MCF 10A (cell line): Measurements from ENCODE around the gene CPNE5. TPM values are rescaled to one million over a fixed set of nuclear protein-coding genes. Genes with fewer than 3 reads are reported as not detected.

Experiments
- BruUV-seq: library from RNA; stranded (reverse); fragments of 400-500 nt; replicated peaks from 2 replicates; lab custom pipeline; 2021; lab: Mats Ljungman, UMichigan
- CTCF ChIA-PET: fragments of 300-600 bp; sonication (Branson Sonifier 250); formaldehyde crosslinking; extraction: SDS; loops from one replicate; lab custom pipeline; 2021; ENCODE audit warnings: antibody characterized with exemption, inconsistent platforms; lab: Yijun Ruan, JAX
- POLR2A ChIA-PET: fragments of 300-600, 350-650 bp; sonication (Branson Sonifier 250); formaldehyde crosslinking; extraction: SDS; loops from one replicate; lab custom pipeline; 2020; ENCODE audit warnings: antibody characterized with exemption, inconsistent platforms; lab: Yijun Ruan, JAX
- DNase-seq: peaks from one replicate; pipeline ENCODE4 v3.0.0-alpha.2; 2018; ENCODE audit not compliant: unreplicated experiment
- H3K27ac Mint-ChIP-seq: one replicate; pipeline ENCODE4 v1.8.0; 2022; ENCODE audit warnings: mild to moderate bottlenecking, low read depth, mixed read lengths; ENCODE audit not compliant: unreplicated experiment
- H3K27me3 Mint-ChIP-seq: one replicate; pipeline ENCODE4 v1.8.0; 2022; ENCODE audit warnings: mixed read lengths; ENCODE audit not compliant: insufficient read depth, unreplicated experiment
- H3K36me3 Mint-ChIP-seq: one replicate; pipeline ENCODE4 v1.8.0; 2022; ENCODE audit warnings: mild to moderate bottlenecking, moderate library complexity, mixed read lengths; ENCODE audit not compliant: insufficient read depth, unreplicated experiment
- H3K4me1 Mint-ChIP-seq: one replicate; pipeline ENCODE4 v1.8.0; 2022; ENCODE audit warnings: mixed read lengths; ENCODE audit not compliant: insufficient read depth, unreplicated experiment
- H3K4me3 Mint-ChIP-seq: one replicate; pipeline ENCODE4 v1.8.0; 2022; ENCODE audit warnings: mild to moderate bottlenecking, moderate library complexity, mixed read lengths; ENCODE audit not compliant: unreplicated experiment
- H3K9me3 Mint-ChIP-seq: one replicate; pipeline ENCODE4 v1.8.0; 2022; ENCODE audit warnings: mixed read lengths; ENCODE audit not compliant: unreplicated experiment
- intact Hi-C: fragments of 100-400 bp; cut with micrococcal nuclease; formaldehyde crosslinking; loops from 2 replicates; pipeline ENCODE4 v1.14.1; 2022
- total RNA-seq: library from RNA; stranded (reverse); gene quantifications from 2 replicates; pipeline ENCODE4 v1.2.3, GENCODE V29; 2022
- TF ChIP-seq, protein P1 (sequence below): fragments of 200-600 bp; IDR thresholded peaks from one replicate; pipeline ENCODE4 v1.8.0; 2022; ENCODE audit warnings: antibody characterized with exemption, mild to moderate bottlenecking; ENCODE audit not compliant: unreplicated experiment

Gene CPNE5
- total RNA-seq, 1 experiment from 2014 or later = not detected

DNA sequence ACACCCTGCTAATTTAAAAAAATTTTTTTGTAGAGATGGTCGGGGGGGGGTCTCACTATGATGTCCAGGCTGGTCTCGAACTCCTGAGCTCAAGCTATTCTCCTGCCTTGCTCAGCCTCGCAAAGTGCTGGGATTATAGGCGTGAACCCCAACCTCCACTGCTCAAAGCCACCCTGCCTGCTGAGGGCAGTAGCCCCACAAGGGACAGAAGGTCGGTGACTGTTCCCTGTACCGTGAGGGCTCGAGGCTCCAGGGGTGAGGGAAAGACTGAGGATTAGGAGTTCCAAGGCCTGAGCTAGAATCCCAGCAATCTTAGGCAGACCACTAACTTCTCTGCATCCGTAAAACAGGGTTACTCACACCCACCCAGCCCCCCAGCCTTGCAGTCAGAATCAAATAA, 51.1 kb downstream of the CPNE5 start:
- intact Hi-C loops = no loop called here
- POLR2A ChIA-PET = no interaction called here
- BruUV-seq = no TSS peak
- CTCF ChIA-PET = interaction anchor here (0.6 kb wide), 2 partner anchors 21 to 39 kb away, joined by 3 read pairs; no protein-coding TSS in a partner anchor
- TF ChIP-seq, protein P1, sequence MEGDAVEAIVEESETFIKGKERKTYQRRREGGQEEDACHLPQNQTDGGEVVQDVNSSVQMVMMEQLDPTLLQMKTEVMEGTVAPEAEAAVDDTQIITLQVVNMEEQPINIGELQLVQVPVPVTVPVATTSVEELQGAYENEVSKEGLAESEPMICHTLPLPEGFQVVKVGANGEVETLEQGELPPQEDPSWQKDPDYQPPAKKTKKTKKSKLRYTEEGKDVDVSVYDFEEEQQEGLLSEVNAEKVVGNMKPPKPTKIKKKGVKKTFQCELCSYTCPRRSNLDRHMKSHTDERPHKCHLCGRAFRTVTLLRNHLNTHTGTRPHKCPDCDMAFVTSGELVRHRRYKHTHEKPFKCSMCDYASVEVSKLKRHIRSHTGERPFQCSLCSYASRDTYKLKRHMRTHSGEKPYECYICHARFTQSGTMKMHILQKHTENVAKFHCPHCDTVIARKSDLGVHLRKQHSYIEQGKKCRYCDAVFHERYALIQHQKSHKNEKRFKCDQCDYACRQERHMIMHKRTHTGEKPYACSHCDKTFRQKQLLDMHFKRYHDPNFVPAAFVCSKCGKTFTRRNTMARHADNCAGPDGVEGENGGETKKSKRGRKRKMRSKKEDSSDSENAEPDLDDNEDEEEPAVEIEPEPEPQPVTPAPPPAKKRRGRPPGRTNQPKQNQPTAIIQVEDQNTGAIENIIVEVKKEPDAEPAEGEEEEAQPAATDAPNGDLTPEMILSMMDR = no peak
- H3K27ac Mint-ChIP-seq = no peak overlapping the region
- H3K36me3 Mint-ChIP-seq = no peaks in the 10 kb centered on the region
- no peak overlapping the region for H3K4me3 Mint-ChIP-seq
- H3K27me3 Mint-ChIP-seq = peaks cover 43% of the 10 kb centered on the region
- H3K4me1 Mint-ChIP-seq = no peaks in the 10 kb centered on the region
- H3K9me3 Mint-ChIP-seq = no peaks in the 10 kb centered on the region
- DNase-seq = no peak

DNA sequence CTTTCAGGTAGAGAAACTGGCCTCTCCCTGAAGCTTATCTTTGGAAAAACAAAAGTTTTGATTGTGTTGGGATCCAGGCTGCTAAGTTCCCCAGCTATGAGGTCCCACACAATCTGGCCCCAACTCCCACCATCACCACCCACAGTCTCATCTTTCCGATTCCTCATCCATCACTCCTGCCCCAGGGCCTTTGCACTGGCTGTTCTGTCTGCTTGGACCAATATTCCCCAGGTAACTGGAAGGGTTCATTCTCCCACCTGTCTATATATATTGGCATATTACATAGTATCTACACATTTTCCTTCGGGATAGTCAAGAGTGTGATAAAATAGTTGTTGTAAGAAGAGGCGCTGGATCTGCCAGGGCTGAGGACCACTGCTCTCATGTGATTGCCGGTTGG, 52.0 kb downstream of the CPNE5 start:
- CTCF ChIA-PET = interaction anchor here (0.7 kb wide), 1 partner anchor 491 kb away, joined by 4 read pairs; no protein-coding TSS in a partner anchor
- peaks cover 43% of the 10 kb centered on the region for H3K27me3 Mint-ChIP-seq
- no peak overlapping the region for H3K4me3 Mint-ChIP-seq
- POLR2A ChIA-PET = no interaction called here
- H3K9me3 Mint-ChIP-seq = no peaks in the 10 kb centered on the region
- H3K36me3 Mint-ChIP-seq = no peaks in the 10 kb centered on the region
- no TSS peak for BruUV-seq
- intact Hi-C loops = no loop called here
- no peaks in the 10 kb centered on the region for H3K4me1 Mint-ChIP-seq
- TF ChIP-seq, protein P1 = no peak
- no peak for DNase-seq
- no peak overlapping the region for H3K27ac Mint-ChIP-seq

DNA sequence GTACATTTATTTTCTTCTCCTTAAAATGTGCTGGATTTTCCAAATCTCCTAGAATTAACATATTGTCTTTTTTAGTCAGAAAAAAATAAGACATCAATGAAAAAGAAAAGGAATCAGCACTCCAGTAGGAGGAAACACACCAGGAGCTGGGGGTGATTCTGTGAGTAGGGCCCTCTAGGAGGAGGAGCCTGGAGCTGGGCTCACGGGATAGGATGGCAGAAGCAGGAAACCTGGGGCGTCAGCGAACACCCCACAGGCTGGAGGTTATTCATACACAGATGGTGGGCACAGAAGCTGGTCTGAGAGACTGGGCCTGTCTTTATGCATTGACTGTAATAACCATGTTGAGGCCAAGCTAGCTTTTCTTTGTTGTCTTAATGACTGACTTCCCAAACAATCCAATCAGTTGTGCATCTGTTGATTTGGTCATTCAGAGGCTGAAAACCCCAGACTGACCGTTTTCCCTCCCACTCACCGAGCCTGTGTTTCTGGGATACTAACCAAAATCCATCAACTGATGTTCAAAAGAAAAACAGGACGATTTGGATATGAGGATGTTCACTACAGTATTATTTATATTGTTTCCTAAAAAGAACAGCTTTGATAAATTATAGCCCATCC, 53.1 kb downstream of the CPNE5 start:
- intact Hi-C loops = no loop called here
- Mint-ChIP-seq H3K27me3 (peaks cover 35% of the 10 kb centered on the region), H3K4me3 (no peak overlapping the region), H3K27ac (no peak overlapping the region), H3K4me1 (no peaks in the 10 kb centered on the region), H3K36me3 (no peaks in the 10 kb centered on the region), H3K9me3 (no peaks in the 10 kb centered on the region)
- TF ChIP-seq, protein P1 = no peak
- POLR2A ChIA-PET = interaction anchor here (0.6 to 0.9 kb wide), 3 partner anchors 14 to 436 kb away, joined by 3 read pairs; no protein-coding TSS in a partner anchor
- DNase-seq = no peak
- no TSS peak for BruUV-seq
- CTCF ChIA-PET = interaction anchor here (1.4 kb wide), 1 partner anchor 65 kb away, joined by 4 read pairs; no protein-coding TSS in a partner anchor

DNA sequence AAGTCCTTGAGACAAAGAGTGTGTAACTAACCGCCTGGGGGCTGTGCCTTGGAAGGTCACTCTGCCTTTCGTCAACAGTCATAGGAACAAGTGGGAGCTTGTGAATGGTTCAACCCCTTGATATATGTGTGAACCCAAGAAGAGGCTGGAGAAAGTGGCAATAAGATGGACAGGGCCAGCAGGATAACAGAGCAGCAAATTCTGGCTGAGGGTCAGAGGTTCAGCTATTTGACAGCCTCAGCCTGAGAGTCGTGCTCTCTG, 54.9 kb downstream of the CPNE5 start:
- H3K27me3 Mint-ChIP-seq = peaks cover 22% of the 10 kb centered on the region
- no peaks in the 10 kb centered on the region for H3K36me3 Mint-ChIP-seq
- ChIA-PET CTCF (interaction anchor here (0.6 to 2.1 kb wide), 5 partner anchors 10 to 1123 kb away, joined by 3 to 6 read pairs (median 3); no protein-coding TSS in a partner anchor), POLR2A (interaction anchor here (1.1 kb wide), 1 partner anchor 410 kb away, joined by 5 read pairs; no protein-coding TSS in a partner anchor)
- TF ChIP-seq, protein P1 = no peak
- H3K27ac Mint-ChIP-seq = no peak overlapping the region
- intact Hi-C loops = no loop called here
- no peaks in the 10 kb centered on the region for H3K9me3 Mint-ChIP-seq
- no peaks in the 10 kb centered on the region for H3K4me1 Mint-ChIP-seq
- DNase-seq = no peak
- H3K4me3 Mint-ChIP-seq = no peak overlapping the region
- no TSS peak for BruUV-seq
